Ishikawa (cell line): ENCODE data around the gene BTAF1.

Experiments used
- CEBPB ChIP-seq: IDR thresholded peaks from 2 replicates; pipeline ENCODE4 v1.6.1; 2012
- CREB1 ChIP-seq: IDR thresholded peaks from 2 replicates; pipeline ENCODE4 v1.6.1; 2012; ENCODE audit warnings: low read depth
- EP300 ChIP-seq: IDR thresholded peaks from 2 replicates; pipeline ENCODE4 v1.6.1; 2012; ENCODE audit warnings: borderline replicate concordance
- FOXM1 ChIP-seq: IDR thresholded peaks from 2 replicates; pipeline ENCODE4 v1.6.1; 2012; ENCODE audit warnings: low read depth, borderline replicate concordance
- NFIC ChIP-seq: IDR thresholded peaks from 2 replicates; pipeline ENCODE4 v1.6.1; 2012
- REST ChIP-seq: IDR thresholded peaks from 2 replicates; pipeline ENCODE4 v1.6.1; 2012; ENCODE audit warnings: low read depth, mild to moderate bottlenecking
- TAF1 ChIP-seq: IDR thresholded peaks from 2 replicates; pipeline ENCODE4 v1.6.1; 2012; ENCODE audit warnings: low read depth, mild to moderate bottlenecking
- TCF12 ChIP-seq: IDR thresholded peaks from 2 replicates; pipeline ENCODE4 v1.6.1; 2012; ENCODE audit warnings: low read depth
- YY1 ChIP-seq: IDR thresholded peaks from 2 replicates; pipeline ENCODE4 v1.6.1; 2012; ENCODE audit warnings: low read depth
- ZBTB7A ChIP-seq: IDR thresholded peaks from 2 replicates; pipeline ENCODE4 v1.6.1; 2012; ENCODE audit warnings: low read depth
- TF ChIP-seq, protein P1 (sequence below): IDR thresholded peaks from 2 replicates; pipeline ENCODE4 v1.6.1; 2012

GRCh38 chr10:91884536-91884935, 39.0 kb upstream of the BTAF1 start:
- TF ChIP-seq REST (no peak), YY1 (no peak), TCF12 (no peak), NFIC (no peak), TAF1 (no peak), EP300 (no peak), CEBPB (no peak), CREB1 (no peak), FOXM1 (no peak), ZBTB7A (no peak)
- TF ChIP-seq, protein P1, sequence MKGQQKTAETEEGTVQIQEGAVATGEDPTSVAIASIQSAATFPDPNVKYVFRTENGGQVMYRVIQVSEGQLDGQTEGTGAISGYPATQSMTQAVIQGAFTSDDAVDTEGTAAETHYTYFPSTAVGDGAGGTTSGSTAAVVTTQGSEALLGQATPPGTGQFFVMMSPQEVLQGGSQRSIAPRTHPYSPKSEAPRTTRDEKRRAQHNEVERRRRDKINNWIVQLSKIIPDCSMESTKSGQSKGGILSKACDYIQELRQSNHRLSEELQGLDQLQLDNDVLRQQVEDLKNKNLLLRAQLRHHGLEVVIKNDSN = no peak
